Natural killer cell (primary cell): ENCODE measurements around the gene MATK. TPM values are rescaled to one million over a fixed set of nuclear protein-coding genes. Genes with fewer than 3 reads are reported as not detected.
A peak's percentile ranks its signal among the peaks of the same experiment; 100 is the strongest.

Source experiments
- ATAC-seq, 3 donors: fragments of 150-1000 bp in 2 of 3; fragments of 200-7000 bp in 1 of 3; cut with Tn5 transposase; 1 replicate in 1 of 3; 2 replicates in 2 of 3; pipeline ENCODE4 v1.10.0; 2021; ENCODE audit warnings: mild to moderate bottlenecking in 2 of 3, moderate library complexity in 2 of 3
- DNase-seq, 2 donors: peaks; one replicate each; pipeline versions ENCODE4 v3.0.0 to v3.0.0-alpha.2; 2013 to 2021; ENCODE audit warnings: mixed read lengths in 1 of 2
- H3K27ac ChIP-seq: one replicate; pipeline ENCODE4 v1.5.1; 2013; ENCODE audit warnings: mild to moderate bottlenecking, low read length
- H3K27me3 ChIP-seq: one replicate; pipeline ENCODE4 v1.6.1; 2013; ENCODE audit warnings: low read length; ENCODE audit not compliant: control insufficient read depth, insufficient read depth
- H3K36me3 ChIP-seq: one replicate; pipeline ENCODE4 v1.6.1; 2013; ENCODE audit warnings: low read length; ENCODE audit not compliant: control insufficient read depth, insufficient read depth
- H3K4me1 ChIP-seq: one replicate; pipeline ENCODE4 v1.6.1; 2013; ENCODE audit warnings: low read length; ENCODE audit not compliant: control insufficient read depth, insufficient read depth
- H3K4me3 ChIP-seq: one replicate; pipeline ENCODE4 v1.5.1; 2013; ENCODE audit warnings: low read length
- H3K9me3 ChIP-seq: one replicate; pipeline ENCODE4 v1.6.1; 2013; ENCODE audit warnings: low read length; ENCODE audit not compliant: control insufficient read depth, insufficient read depth
- H3K27ac Mint-ChIP-seq, 2 donors: one replicate each; pipeline ENCODE4 v1.8.0; 2022; ENCODE audit warnings: mild to moderate bottlenecking in 2 of 2, mixed read lengths in 2 of 2, moderate library complexity in 1 of 2
- H3K27me3 Mint-ChIP-seq, 2 donors: one replicate each; pipeline ENCODE4 v1.8.0; 2022; ENCODE audit warnings: low read depth in 2 of 2, mixed read lengths in 2 of 2
- H3K36me3 Mint-ChIP-seq: one replicate; pipeline ENCODE4 v1.8.0; 2022; ENCODE audit warnings: mixed read lengths
- H3K4me1 Mint-ChIP-seq, 2 donors: one replicate each; pipeline ENCODE4 v1.8.0; 2022; ENCODE audit warnings: mixed read lengths in 2 of 2
- H3K4me3 Mint-ChIP-seq: one replicate; pipeline ENCODE4 v1.8.0; 2022; ENCODE audit warnings: mild to moderate bottlenecking, moderate library complexity, mixed read lengths
- H3K9me3 Mint-ChIP-seq, 2 donors: one replicate each; pipeline ENCODE4 v1.8.0; 2022; ENCODE audit warnings: mixed read lengths in 2 of 2
- WGBS: methylation state at CpG from one replicate; pipeline ENCODE4 v1.1.7; 2013; ENCODE audit warnings: missing lambda C conversion rate; ENCODE audit not compliant: insufficient coverage; 5-methylcytosine and 5-hydroxymethylcytosine counted together
- intact Hi-C: fragments of 100-400 bp; cut with micrococcal nuclease; formaldehyde crosslinking; loops from one replicate; pipeline ENCODE4 v1.14.2; 2022
- total RNA-seq, 4 donors: library from RNA; stranded (reverse); fragments of 120-200 nt in 1 of 4; gene quantifications; one replicate each; pipeline versions ENCODE4 v1.2.3 to v1.2.4, GENCODE V29; 2013 to 2022
- TF ChIP-seq, protein P1 (sequence below): fragments of 200-600 bp; IDR thresholded peaks from one replicate; pipeline ENCODE4 v1.8.0; 2022; ENCODE audit warnings: antibody characterized with exemption

MATK gene
- total RNA-seq, 3 donors from 2014 or later (not counting 1 experiment from before 2014, with no cell fraction given), result 269 to 353 (median 317) TPM

DNA sequence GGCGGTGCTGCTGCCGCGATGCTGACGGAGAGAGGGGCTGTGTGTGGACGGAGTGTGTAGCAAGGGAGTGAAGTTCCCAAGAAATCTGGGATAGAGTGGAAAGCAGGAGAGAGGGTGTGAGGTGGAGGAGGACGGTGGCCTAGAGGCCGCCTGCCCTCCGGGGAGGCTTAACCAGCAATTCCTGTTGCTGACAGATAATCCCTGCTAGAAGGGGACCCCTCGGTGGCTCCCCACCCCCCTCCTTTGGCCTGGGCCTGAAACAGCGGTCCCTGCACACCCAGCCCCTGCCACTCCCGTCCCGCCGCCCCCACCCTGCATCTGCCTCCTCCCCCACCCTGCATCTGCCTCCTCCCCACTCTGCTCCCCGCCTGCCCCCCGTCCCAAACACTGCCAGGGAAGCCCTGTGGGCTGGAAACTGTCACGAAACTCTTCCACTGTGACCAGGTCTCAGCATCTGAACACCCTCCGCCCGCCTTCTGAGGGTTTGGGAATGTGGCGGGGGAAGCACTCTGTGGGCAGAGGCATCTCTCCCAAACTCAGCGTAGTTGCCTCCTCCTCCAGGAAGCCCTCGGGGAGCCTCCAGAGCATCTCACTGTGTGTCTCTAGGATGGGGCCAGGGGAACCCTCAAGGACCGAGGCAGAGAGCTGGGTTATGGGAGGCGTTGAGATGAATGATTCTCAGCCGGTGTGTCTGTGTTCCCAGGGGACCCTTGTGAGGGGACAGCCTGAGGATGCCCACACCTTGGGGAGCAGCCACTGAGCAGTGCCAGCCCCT is 17.1 kb upstream of the MATK start:
- H3K27me3 Mint-ChIP-seq, result no peaks in the 10 kb centered on the region
- H3K4me3 ChIP-seq, result no peak overlapping the region
- no peaks in the 10 kb centered on the region for H3K27me3 ChIP-seq
- ATAC-seq, result no peak
- peaks cover 96% of the 10 kb centered on the region for H3K4me1 ChIP-seq
- TF ChIP-seq, protein P1, sequence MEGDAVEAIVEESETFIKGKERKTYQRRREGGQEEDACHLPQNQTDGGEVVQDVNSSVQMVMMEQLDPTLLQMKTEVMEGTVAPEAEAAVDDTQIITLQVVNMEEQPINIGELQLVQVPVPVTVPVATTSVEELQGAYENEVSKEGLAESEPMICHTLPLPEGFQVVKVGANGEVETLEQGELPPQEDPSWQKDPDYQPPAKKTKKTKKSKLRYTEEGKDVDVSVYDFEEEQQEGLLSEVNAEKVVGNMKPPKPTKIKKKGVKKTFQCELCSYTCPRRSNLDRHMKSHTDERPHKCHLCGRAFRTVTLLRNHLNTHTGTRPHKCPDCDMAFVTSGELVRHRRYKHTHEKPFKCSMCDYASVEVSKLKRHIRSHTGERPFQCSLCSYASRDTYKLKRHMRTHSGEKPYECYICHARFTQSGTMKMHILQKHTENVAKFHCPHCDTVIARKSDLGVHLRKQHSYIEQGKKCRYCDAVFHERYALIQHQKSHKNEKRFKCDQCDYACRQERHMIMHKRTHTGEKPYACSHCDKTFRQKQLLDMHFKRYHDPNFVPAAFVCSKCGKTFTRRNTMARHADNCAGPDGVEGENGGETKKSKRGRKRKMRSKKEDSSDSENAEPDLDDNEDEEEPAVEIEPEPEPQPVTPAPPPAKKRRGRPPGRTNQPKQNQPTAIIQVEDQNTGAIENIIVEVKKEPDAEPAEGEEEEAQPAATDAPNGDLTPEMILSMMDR, result no peak
- H3K4me3 Mint-ChIP-seq, result no peak overlapping the region
- no peak overlapping the region for H3K27ac ChIP-seq
- H3K36me3 ChIP-seq, result no peaks in the 10 kb centered on the region
- no peaks in the 10 kb centered on the region for H3K9me3 ChIP-seq
- intact Hi-C loops, result no loop called here
- no peaks in the 10 kb centered on the region for H3K9me3 Mint-ChIP-seq
- no peak for DNase-seq
- peak overlapping the region; percentile 44 to 68 for H3K27ac Mint-ChIP-seq
- 95% methylated on average over 22 of the region's 24 CpGs for WGBS
- H3K4me1 Mint-ChIP-seq, result peaks cover 36 to 70% of the 10 kb centered on the region in 2 donors
- peaks cover 2% of the 10 kb centered on the region for H3K36me3 Mint-ChIP-seq

DNA sequence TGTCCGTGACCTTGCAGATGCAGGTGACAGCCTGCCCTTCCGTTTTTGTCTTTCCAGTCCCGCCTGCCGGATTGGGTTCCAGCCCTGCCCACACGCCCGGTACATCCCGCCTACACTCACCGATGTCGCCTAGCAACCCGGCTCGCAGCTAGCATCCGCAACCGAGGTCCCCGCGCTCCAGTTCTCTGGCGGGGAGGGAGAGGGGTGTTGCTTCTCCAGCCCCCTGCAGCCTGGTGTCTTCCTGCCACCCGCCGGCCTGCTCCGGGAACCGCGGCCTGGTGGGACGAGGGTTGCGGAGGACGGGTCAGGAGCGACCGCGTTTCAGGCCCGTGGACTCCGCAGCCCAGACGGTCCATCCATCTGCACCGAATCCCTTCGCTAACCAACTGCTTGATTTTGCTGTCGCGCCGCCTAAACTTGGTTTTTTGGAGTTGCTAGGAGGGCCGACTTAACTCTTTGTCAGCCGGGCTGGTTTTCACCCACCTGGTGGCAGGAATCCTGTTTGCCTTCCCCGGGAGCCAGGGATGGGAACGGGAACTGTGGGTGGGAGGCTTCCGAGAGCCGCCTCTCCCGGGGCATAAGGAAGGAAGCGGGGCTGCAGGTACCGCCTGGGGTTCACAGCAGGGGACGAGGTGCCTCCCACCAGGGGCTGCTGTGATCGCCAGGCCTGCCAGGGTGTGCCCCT is 15.4 kb upstream of the MATK start:
- DNase-seq (peak; percentile 64 to 80), ATAC-seq (peak; percentile 70 to 72 (median 70))
- peaks cover 3 to 4% of the 10 kb centered on the region in 2 donors for H3K9me3 Mint-ChIP-seq
- Histone ChIP-seq H3K4me1 (peaks cover 91% of the 10 kb centered on the region), H3K27me3 (no peaks in the 10 kb centered on the region), H3K9me3 (peaks cover 4% of the 10 kb centered on the region), H3K36me3 (no peaks in the 10 kb centered on the region), H3K27ac (peak overlapping the region; percentile 34), H3K4me3 (peak overlapping the region; percentile 10)
- 6% methylated on average over 46 of the region's 46 CpGs for WGBS
- peaks cover 34 to 70% of the 10 kb centered on the region in 2 donors for H3K4me1 Mint-ChIP-seq
- peak overlapping the region; percentile 68 to 72 for H3K27ac Mint-ChIP-seq
- TF ChIP-seq, protein P1, result no peak
- intact Hi-C loops, result loop anchor here (1.0 kb wide), 1 partner anchor 11 kb away; no protein-coding TSS in a partner anchor
- no peaks in the 10 kb centered on the region for H3K27me3 Mint-ChIP-seq
- peak overlapping the region; percentile 78 for H3K4me3 Mint-ChIP-seq
- peaks cover 8% of the 10 kb centered on the region for H3K36me3 Mint-ChIP-seq

GRCh38 chr19:3800996-3801395 is 14.8 kb upstream of the MATK start:
- Histone ChIP-seq H3K4me3 (peak overlapping the region; percentile 10), H3K27ac (peak overlapping the region; percentile 34), H3K36me3 (no peaks in the 10 kb centered on the region), H3K27me3 (no peaks in the 10 kb centered on the region), H3K9me3 (peaks cover 7% of the 10 kb centered on the region), H3K4me1 (peaks cover 85% of the 10 kb centered on the region)
- Mint-ChIP-seq H3K36me3 (peaks cover 8% of the 10 kb centered on the region), H3K9me3 (peaks cover 3 to 5% of the 10 kb centered on the region in 2 donors), H3K4me1 (peaks cover 34 to 69% of the 10 kb centered on the region in 2 donors), H3K4me3 (peak overlapping the region; percentile 78), H3K27ac (peak overlapping the region; percentile 68 to 72), H3K27me3 (no peaks in the 10 kb centered on the region)
- 44% methylated on average over 21 of the region's 21 CpGs for WGBS
- DNase-seq (no peak), ATAC-seq (no peak)
- intact Hi-C loops, result loop anchor here (1.0 kb wide), 1 partner anchor 11 kb away; no protein-coding TSS in a partner anchor
- TF ChIP-seq, protein P1, result no peak
